H9 (cell line): Measurements from ENCODE around the gene GPR21. TPM values are rescaled to one million over a fixed set of nuclear protein-coding genes. Genes with fewer than 3 reads are reported as not detected.

Experiments
- DNase-seq: peaks from one replicate; pipeline ENCODE4 v3.0.0-alpha.2; 2017
- H2AFZ ChIP-seq: one replicate; pipeline ENCODE4 v1.6.1; 2013; ENCODE audit warnings: mild to moderate bottlenecking, low read length, control low read depth, moderate library complexity
- H2AK5ac ChIP-seq: 2 replicates; pipeline ENCODE4 v1.6.1; 2013; ENCODE audit warnings: low read length, control low read depth, mixed read lengths; ENCODE audit not compliant: insufficient read length
- H2BK120ac ChIP-seq: one replicate; pipeline ENCODE4 v1.6.1; 2013; ENCODE audit warnings: low read depth, mild to moderate bottlenecking, low read length, control low read depth, inconsistent platforms; ENCODE audit not compliant: poor library complexity, severe bottlenecking
- H2BK12ac ChIP-seq: 2 replicates; pipeline ENCODE4 v1.6.1; 2013; ENCODE audit warnings: low read length, control low read depth, mixed read lengths, low read depth; ENCODE audit not compliant: insufficient read length
- H2BK15ac ChIP-seq: 2 replicates; pipeline ENCODE4 v1.6.1; 2013; ENCODE audit warnings: low read depth, low read length, control low read depth
- H2BK20ac ChIP-seq: one replicate; pipeline ENCODE4 v1.6.1; 2013; ENCODE audit warnings: low read depth, mild to moderate bottlenecking, low read length, control low read depth, inconsistent platforms; ENCODE audit not compliant: poor library complexity, severe bottlenecking
- H2BK5ac ChIP-seq: 2 replicates; pipeline ENCODE4 v1.6.1; 2013; ENCODE audit warnings: low read length, control low read depth, mixed read lengths; ENCODE audit not compliant: insufficient read length
- H3K14ac ChIP-seq: 2 replicates; pipeline ENCODE4 v1.6.1; 2013; ENCODE audit warnings: low read length, control low read depth; ENCODE audit not compliant: insufficient read depth
- H3K18ac ChIP-seq: 2 replicates; pipeline ENCODE4 v1.6.1; 2013; ENCODE audit warnings: low read depth, mild to moderate bottlenecking, mixed read lengths, low read length, control low read depth; ENCODE audit not compliant: insufficient read length
- H3K23ac ChIP-seq: 2 replicates; pipeline ENCODE4 v1.6.1; 2013; ENCODE audit warnings: low read length, control low read depth, mixed read lengths, low read depth; ENCODE audit not compliant: insufficient read length
- H3K23me2 ChIP-seq: 2 replicates; pipeline ENCODE4 v1.6.1; 2013; ENCODE audit warnings: low read depth, mild to moderate bottlenecking, mixed read lengths, low read length, control low read depth; ENCODE audit not compliant: insufficient read length, poor library complexity, severe bottlenecking
- H3K27ac ChIP-seq: 2 replicates; pipeline ENCODE4 v1.5.1; 2013; ENCODE audit warnings: low read length, control low read depth, mixed read lengths, low read depth; ENCODE audit not compliant: insufficient read length
- H3K27me3 ChIP-seq: 2 replicates; pipeline ENCODE4 v1.6.1; 2013; ENCODE audit warnings: low read length, control low read depth, inconsistent platforms; ENCODE audit not compliant: insufficient read depth
- H3K4ac ChIP-seq: 2 replicates; pipeline ENCODE4 v1.6.1; 2013; ENCODE audit warnings: low read depth, mild to moderate bottlenecking, control low read depth, inconsistent platforms, low read length, moderate library complexity
- H3K4me1 ChIP-seq: 2 replicates; pipeline ENCODE4 v1.6.1; 2013; ENCODE audit warnings: low read length, control low read depth, inconsistent platforms; ENCODE audit not compliant: insufficient read depth
- H3K4me2 ChIP-seq: 2 replicates; pipeline ENCODE4 v1.6.1; 2013; ENCODE audit warnings: low read length, control low read depth, mixed read lengths; ENCODE audit not compliant: insufficient read length, insufficient read depth
- H3K56ac ChIP-seq: 2 replicates; pipeline ENCODE4 v1.6.1; 2013; ENCODE audit warnings: low read depth, mild to moderate bottlenecking, mixed read lengths, low read length, control low read depth; ENCODE audit not compliant: insufficient read length
- H3K79me1 ChIP-seq: 2 replicates; pipeline ENCODE4 v1.6.1; 2013; ENCODE audit warnings: low read depth, mild to moderate bottlenecking, moderate library complexity, low read length, control low read depth, inconsistent platforms; ENCODE audit not compliant: insufficient read depth, poor library complexity, severe bottlenecking
- H3K79me2 ChIP-seq: 2 replicates; pipeline ENCODE4 v1.6.1; 2013; ENCODE audit warnings: low read length, control low read depth, inconsistent platforms; ENCODE audit not compliant: insufficient read depth
- H3K9ac ChIP-seq: 2 replicates; pipeline ENCODE4 v1.6.1; 2013; ENCODE audit warnings: low read length, control low read depth, mixed read lengths; ENCODE audit not compliant: insufficient read length; ENCODE audit errors: extremely low read depth
- H3K9me3 ChIP-seq: one replicate; pipeline ENCODE4 v1.6.1; 2013; ENCODE audit warnings: low read depth, low read length, inconsistent platforms; ENCODE audit not compliant: control insufficient read depth
- H3T11ph ChIP-seq: one replicate; pipeline ENCODE4 v1.6.1; 2013; ENCODE audit warnings: mild to moderate bottlenecking, low read length, control low read depth, inconsistent platforms
- H4K20me1 ChIP-seq: one replicate; pipeline ENCODE4 v1.6.1; 2013; ENCODE audit not compliant: control insufficient read depth, insufficient read length, insufficient read depth
- H4K5ac ChIP-seq: 2 replicates; pipeline ENCODE4 v1.6.1; 2013; ENCODE audit warnings: low read depth, mild to moderate bottlenecking, mixed read lengths, low read length, control low read depth; ENCODE audit not compliant: insufficient read length
- H4K8ac ChIP-seq: replicated peaks from 2 replicates; pipeline ENCODE4 v1.6.1; 2013; ENCODE audit warnings: low read length, control low read depth, mixed read lengths, low read depth; ENCODE audit not compliant: insufficient read length
- H4K91ac ChIP-seq: 2 replicates; pipeline ENCODE4 v1.6.1; 2013; ENCODE audit warnings: low read depth, mild to moderate bottlenecking, moderate library complexity, mixed read lengths, low read length, control low read depth; ENCODE audit not compliant: insufficient read length
- H3K27ac Mint-ChIP-seq, 3 experiments: 2 replicates in 2 of 3; 3 replicates in 1 of 3; pipeline ENCODE4 v1.8.0; 2020 to 2021; ENCODE audit warnings: mixed read lengths in 3 of 3, mild to moderate bottlenecking in 1 of 3, moderate library complexity in 1 of 3
- H3K27me3 Mint-ChIP-seq: 2 replicates; pipeline ENCODE4 v1.8.0; 2021; ENCODE audit warnings: low read depth, mild to moderate bottlenecking, moderate library complexity, mixed read lengths
- H3K36me3 Mint-ChIP-seq, 3 experiments: 2 replicates in 2 of 3; 3 replicates in 1 of 3; pipeline ENCODE4 v1.8.0; 2020 to 2021; ENCODE audit warnings: low read depth in 3 of 3, mixed read lengths in 3 of 3; ENCODE audit not compliant: insufficient read depth in 1 of 3
- H3K4me1 Mint-ChIP-seq, 2 experiments: 2 replicates each; pipeline ENCODE4 v1.8.0; 2020; ENCODE audit warnings: mixed read lengths in 2 of 2
- H3K4me3 Mint-ChIP-seq, 2 experiments: 2 replicates in 1 of 2; 3 replicates in 1 of 2; pipeline ENCODE4 v1.8.0; 2020 to 2021; ENCODE audit warnings: mild to moderate bottlenecking in 2 of 2, mixed read lengths in 2 of 2, moderate library complexity in 1 of 2
- H3K9me3 Mint-ChIP-seq, 2 experiments: 2 replicates in 1 of 2; 3 replicates in 1 of 2; pipeline ENCODE4 v1.8.0; 2020; ENCODE audit warnings: mild to moderate bottlenecking in 2 of 2, mixed read lengths in 2 of 2, moderate library complexity in 1 of 2
- WGBS: extraction: QIAGEN DNeasy Blood & Tissue Kit; methylation state at CpG from one replicate; pipeline ENCODE4 v1.1.7; 2013; ENCODE audit warnings: missing lambda C conversion rate, low lambda C conversion rate, mixed read lengths; ENCODE audit not compliant: insufficient read length; ENCODE audit errors: extremely low coverage; 5-methylcytosine and 5-hydroxymethylcytosine counted together
- total RNA-seq: library from RNA; stranded (reverse); gene quantifications from 2 replicates; pipeline ENCODE4 v1.2.1, GENCODE V29; 2021
- TF ChIP-seq, protein P1 (sequence below): fragments of 200-600 bp; sonication (generic); conservative IDR thresholded peaks from 3 replicates; pipeline ENCODE4 v1.8.0; 2021; ENCODE audit warnings: antibody characterized with exemption, mild to moderate bottlenecking

Gene GPR21
- total RNA-seq, 1 experiment from 2014 or later, result 0.87 TPM

DNA sequence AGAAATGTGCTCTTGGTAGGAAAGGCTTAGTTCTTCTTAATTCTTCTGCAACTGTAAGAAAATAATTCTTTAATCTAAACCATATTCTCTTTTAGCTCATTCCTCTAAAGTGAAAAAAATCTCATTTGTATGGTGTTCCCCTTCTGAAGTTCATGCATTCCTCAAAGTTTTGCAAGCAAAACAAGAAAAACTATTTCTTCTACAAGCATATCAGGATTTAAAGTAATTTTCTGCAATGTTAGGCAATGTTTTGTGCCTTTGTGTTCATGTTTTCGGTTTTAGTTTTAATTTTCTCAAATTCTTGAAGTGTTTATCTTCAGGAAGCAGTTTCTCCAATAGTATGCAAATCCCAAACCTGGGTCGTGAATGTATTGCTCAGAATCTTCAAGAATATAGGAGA, 12.7 kb upstream of the GPR21 start:
- no peak overlapping the region for H2BK120ac ChIP-seq
- no peak overlapping the region for H3K14ac ChIP-seq
- H3K36me3 Mint-ChIP-seq, result peaks cover 9 to 47% (median 38%) of the 10 kb centered on the region in 3 experiments; a peak in 6 of 7 replicates
- no peak overlapping the region for H3K23ac ChIP-seq
- no peaks in the 10 kb centered on the region for H3K9me3 ChIP-seq
- H2AFZ ChIP-seq, result no peak overlapping the region
- no peak overlapping the region for H3K9ac ChIP-seq
- no peak overlapping the region for H2BK12ac ChIP-seq
- H3T11ph ChIP-seq, result no peak overlapping the region
- H3K18ac ChIP-seq, result no peak overlapping the region
- no peaks in the 10 kb centered on the region for H3K79me2 ChIP-seq
- H3K4me2 ChIP-seq, result no peak overlapping the region
- H4K8ac ChIP-seq, result no peak overlapping the region
- H2BK5ac ChIP-seq, result no peak overlapping the region
- no peaks in the 10 kb centered on the region for H3K9me3 Mint-ChIP-seq
- H3K23me2 ChIP-seq, result no peaks in the 10 kb centered on the region
- H4K5ac ChIP-seq, result no peak overlapping the region
- no peak overlapping the region for H4K91ac ChIP-seq
- DNase-seq, result no peak
- no peak overlapping the region for H3K56ac ChIP-seq
- WGBS, result no CpG with 5 or more reads among the region's 2 CpGs
- H2BK15ac ChIP-seq, result no peak overlapping the region
- no peaks in the 10 kb centered on the region for H3K4me1 Mint-ChIP-seq
- H3K79me1 ChIP-seq, result no peaks in the 10 kb centered on the region
- no peak overlapping the region for H3K4me3 Mint-ChIP-seq
- no peaks in the 10 kb centered on the region for H3K4me1 ChIP-seq
- H3K4ac ChIP-seq, result no peak overlapping the region
- H3K27ac ChIP-seq, result no peak overlapping the region
- no peaks in the 10 kb centered on the region for H3K27me3 ChIP-seq
- no peaks in the 10 kb centered on the region for H3K27me3 Mint-ChIP-seq
- no peaks in the 10 kb centered on the region for H4K20me1 ChIP-seq
- no peak overlapping the region for H2BK20ac ChIP-seq
- no peak overlapping the region for H3K27ac Mint-ChIP-seq
- no peak overlapping the region for H2AK5ac ChIP-seq
- TF ChIP-seq, protein P1, sequence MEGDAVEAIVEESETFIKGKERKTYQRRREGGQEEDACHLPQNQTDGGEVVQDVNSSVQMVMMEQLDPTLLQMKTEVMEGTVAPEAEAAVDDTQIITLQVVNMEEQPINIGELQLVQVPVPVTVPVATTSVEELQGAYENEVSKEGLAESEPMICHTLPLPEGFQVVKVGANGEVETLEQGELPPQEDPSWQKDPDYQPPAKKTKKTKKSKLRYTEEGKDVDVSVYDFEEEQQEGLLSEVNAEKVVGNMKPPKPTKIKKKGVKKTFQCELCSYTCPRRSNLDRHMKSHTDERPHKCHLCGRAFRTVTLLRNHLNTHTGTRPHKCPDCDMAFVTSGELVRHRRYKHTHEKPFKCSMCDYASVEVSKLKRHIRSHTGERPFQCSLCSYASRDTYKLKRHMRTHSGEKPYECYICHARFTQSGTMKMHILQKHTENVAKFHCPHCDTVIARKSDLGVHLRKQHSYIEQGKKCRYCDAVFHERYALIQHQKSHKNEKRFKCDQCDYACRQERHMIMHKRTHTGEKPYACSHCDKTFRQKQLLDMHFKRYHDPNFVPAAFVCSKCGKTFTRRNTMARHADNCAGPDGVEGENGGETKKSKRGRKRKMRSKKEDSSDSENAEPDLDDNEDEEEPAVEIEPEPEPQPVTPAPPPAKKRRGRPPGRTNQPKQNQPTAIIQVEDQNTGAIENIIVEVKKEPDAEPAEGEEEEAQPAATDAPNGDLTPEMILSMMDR, result no peak
